ENCODE results near the gene ICE2. TPM values are rescaled to one million over a fixed set of nuclear protein-coding genes. Genes with fewer than 3 reads are reported as not detected.
A peak's percentile ranks its signal among the peaks of the same experiment; 100 is the strongest.

Gene ICE2
- polyA plus RNA-seq, 1 of the 3 experiments (the other 2 are of a cell fraction): 19.0 TPM

- CTCF ChIA-PET: no interaction called here
- 71% methylated on average over 8 of the region's 8 CpGs for WGBS (ENCODE audit: low lambda C conversion rate)
These were observed 89.5 kb downstream of the ICE2 start for GRCh38 chr15:60389261-60390077.

DNA sequence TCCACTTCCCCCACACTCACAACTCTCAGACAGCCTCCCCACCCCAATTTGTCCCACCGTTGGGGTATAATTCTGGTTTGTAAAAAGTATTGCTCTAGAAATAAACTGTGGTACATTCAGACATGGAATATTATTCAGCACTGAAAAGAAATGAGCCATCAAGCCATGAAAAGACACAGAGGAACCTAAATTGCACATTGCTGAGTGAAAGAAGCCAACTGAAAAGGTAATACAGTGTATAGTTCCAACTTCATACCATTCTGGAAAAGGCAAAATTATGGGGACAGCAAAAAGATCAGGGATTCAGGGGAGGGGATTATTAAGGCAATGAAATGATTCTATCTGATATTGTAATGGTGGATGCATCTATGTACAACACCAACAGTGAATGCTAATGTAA, 91.6 kb downstream of the ICE2 start:
- no peak for DNase-seq
- Histone ChIP-seq H3F3A (replicated peaks; ENCODE audit: insufficient read depth) (peaks cover 96% of the 10 kb centered on the region), H4K20me1 (ENCODE audit: insufficient read depth) (peaks cover 100% of the 10 kb centered on the region), H3K4me2 (peak overlapping the region; percentile 52), H3K27me3 (ENCODE audit: insufficient read depth) (no peaks in the 10 kb centered on the region), H3K4me1 (ENCODE audit: control insufficient read depth in 1 of 2, insufficient read depth in 2 of 2, low read depth in 1 of 2, low read length in 1 of 2) (peaks cover 3 to 64% of the 10 kb centered on the region in 2 experiments; a peak in 3 of 4 replicates), H2AFZ (ENCODE audit: low read depth) (no peak overlapping the region), H3K27ac (ENCODE audit: low read depth in 2 of 2, low read length in 1 of 2) (peak overlapping the region in 1 of 2 experiments; percentile 99; a peak in 3 of 4 replicates), H3K79me2 (ENCODE audit: insufficient read depth) (peaks cover 100% of the 10 kb centered on the region), H3K36me3 (replicated peaks in 1 of 2; ENCODE audit: control insufficient read depth in 1 of 2, insufficient read depth in 2 of 2, low read length in 1 of 2) (peaks cover 54 to 85% of the 10 kb centered on the region in 2 experiments), H3K9me3 (no peaks in the 10 kb centered on the region), H3K9me2 (no peaks in the 10 kb centered on the region), H3K9ac (no peak overlapping the region; the same call in 1 of the 2 replicates), H3K4me3 (ENCODE audit: low read depth in 2 of 2, low read length in 1 of 2) (no peak overlapping the region)
- peak; percentile 57 for TF ChIP-seq POLR2AphosphoS5 (IDR thresholded peaks at IDR 0.05; ENCODE audit: low read depth, low read length)
- TF ChIP-seq ELF1 (IDR thresholded peaks at IDR 0.05): no peak
- ChIA-PET POLR2A (no interaction called here), CTCF (interaction anchor here (1.5 kb wide), 2 partner anchors 27 to 133 kb away, joined by 4 to 5 read pairs; no protein-coding TSS in a partner anchor)
- 75% methylated on average over 1 of the region's 1 CpG for WGBS (ENCODE audit: low lambda C conversion rate)

More at GRCh38 chr15:60389261-60390077, 89.5 kb downstream of the ICE2 start:
- no peaks in the 10 kb centered on the region for H3K27me3 ChIP-seq (ENCODE audit: insufficient read depth)
- POLR2A ChIA-PET: no interaction called here
- TF ChIP-seq SMC3 (IDR thresholded peaks at IDR 0.05; ENCODE audit: low read depth, low read length): no peak
- TF ChIP-seq, protein P1, sequence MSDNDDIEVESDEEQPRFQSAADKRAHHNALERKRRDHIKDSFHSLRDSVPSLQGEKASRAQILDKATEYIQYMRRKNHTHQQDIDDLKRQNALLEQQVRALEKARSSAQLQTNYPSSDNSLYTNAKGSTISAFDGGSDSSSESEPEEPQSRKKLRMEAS (IDR thresholded peaks at IDR 0.05; ENCODE audit: low read depth): 0 out of 2 replicates have a peak, but pooled peaks have one; percentile 26
- H3K4me1 ChIP-seq (ENCODE audit: control insufficient read depth in 1 of 2, insufficient read depth in 2 of 2, low read depth in 1 of 2, low read length in 1 of 2): peaks cover 13 to 54% of the 10 kb centered on the region in 2 experiments
- H3F3A ChIP-seq (replicated peaks; ENCODE audit: insufficient read depth): peaks cover 94% of the 10 kb centered on the region
- H3K4me3 ChIP-seq (ENCODE audit: low read depth in 2 of 2, low read length in 1 of 2): peak overlapping the region in 1 of 2 experiments; percentile 95; a peak in 2 of 4 replicates
- peak overlapping the region; percentile 99; the same call in 1 of the 2 replicates for H3K9ac ChIP-seq
- peaks cover 100% of the 10 kb centered on the region for H4K20me1 ChIP-seq (ENCODE audit: insufficient read depth)
- H3K9me3 ChIP-seq: no peaks in the 10 kb centered on the region
- DNase-seq: no peak
- H3K27ac ChIP-seq (ENCODE audit: low read depth in 2 of 2, low read length in 1 of 2): peak overlapping the region; percentile 7 to 99; a peak in 3 of 4 replicates
- peaks cover 39 to 77% of the 10 kb centered on the region in 2 experiments for H3K36me3 ChIP-seq (replicated peaks in 1 of 2; ENCODE audit: control insufficient read depth in 1 of 2, insufficient read depth in 2 of 2, low read length in 1 of 2)
- H3K4me2 ChIP-seq: peak overlapping the region; percentile 95
- peaks cover 100% of the 10 kb centered on the region for H3K79me2 ChIP-seq (ENCODE audit: insufficient read depth)
- no peak overlapping the region for H2AFZ ChIP-seq (ENCODE audit: low read depth)
- no peaks in the 10 kb centered on the region for H3K9me2 ChIP-seq

DNA sequence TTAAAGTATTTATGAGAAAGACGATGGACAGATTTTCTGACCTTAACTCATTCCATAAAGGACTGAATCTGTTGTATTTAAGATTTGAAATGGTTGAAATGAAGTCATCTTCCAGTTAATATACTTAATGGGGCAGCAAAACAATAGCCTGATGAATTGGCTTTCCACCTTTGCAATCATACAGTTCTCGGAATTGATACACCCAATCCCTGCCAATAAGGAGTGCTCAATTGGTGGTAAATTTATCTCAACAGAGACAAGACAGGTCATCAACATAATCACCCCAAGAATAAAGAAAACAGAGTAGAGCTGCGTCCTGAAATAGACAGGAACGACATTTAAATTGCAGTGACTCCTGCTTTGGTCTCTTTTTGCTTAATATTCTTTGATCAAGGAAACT, 92.3 kb downstream of the ICE2 start:
- TF ChIP-seq SIN3A (IDR thresholded peaks at IDR 0.05; ENCODE audit: borderline replicate concordance, low read depth, low read length): no peak
- TF ChIP-seq, protein P2, sequence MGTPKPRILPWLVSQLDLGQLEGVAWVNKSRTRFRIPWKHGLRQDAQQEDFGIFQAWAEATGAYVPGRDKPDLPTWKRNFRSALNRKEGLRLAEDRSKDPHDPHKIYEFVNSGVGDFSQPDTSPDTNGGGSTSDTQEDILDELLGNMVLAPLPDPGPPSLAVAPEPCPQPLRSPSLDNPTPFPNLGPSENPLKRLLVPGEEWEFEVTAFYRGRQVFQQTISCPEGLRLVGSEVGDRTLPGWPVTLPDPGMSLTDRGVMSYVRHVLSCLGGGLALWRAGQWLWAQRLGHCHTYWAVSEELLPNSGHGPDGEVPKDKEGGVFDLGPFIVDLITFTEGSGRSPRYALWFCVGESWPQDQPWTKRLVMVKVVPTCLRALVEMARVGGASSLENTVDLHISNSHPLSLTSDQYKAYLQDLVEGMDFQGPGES (IDR thresholded peaks at IDR 0.05; ENCODE audit: low read depth, low read length): no peak
- Histone ChIP-seq H3K36me3 (replicated peaks in 1 of 2; ENCODE audit: control insufficient read depth in 1 of 2, insufficient read depth in 2 of 2, low read length in 1 of 2) (peaks cover 55 to 82% of the 10 kb centered on the region in 2 experiments), H3K4me1 (ENCODE audit: control insufficient read depth in 1 of 2, insufficient read depth in 2 of 2, low read depth in 1 of 2, low read length in 1 of 2) (peaks cover 2 to 65% of the 10 kb centered on the region in 2 experiments; a peak in 3 of 4 replicates), H4K20me1 (ENCODE audit: insufficient read depth) (peaks cover 99% of the 10 kb centered on the region), H2AFZ (ENCODE audit: low read depth) (no peak overlapping the region), H3K79me2 (ENCODE audit: insufficient read depth) (peaks cover 100% of the 10 kb centered on the region), H3K4me3 (ENCODE audit: low read depth in 2 of 2, low read length in 1 of 2) (no peak overlapping the region), H3F3A (replicated peaks; ENCODE audit: insufficient read depth) (peaks cover 95% of the 10 kb centered on the region), H3K27ac (ENCODE audit: low read depth in 2 of 2, low read length in 1 of 2) (peak overlapping the region in 1 of 2 experiments; percentile 99; a peak in 3 of 4 replicates), H3K9ac (peak overlapping the region; percentile 8; the same call in 1 of the 2 replicates), H3K9me3 (no peaks in the 10 kb centered on the region), H3K27me3 (ENCODE audit: insufficient read depth) (no peaks in the 10 kb centered on the region), H3K4me2 (peak overlapping the region; percentile 52), H3K9me2 (no peaks in the 10 kb centered on the region)
- CTCF ChIA-PET: interaction anchor here (1.5 kb wide), 2 partner anchors 26 to 134 kb away, joined by 4 to 5 read pairs; no protein-coding TSS in a partner anchor
- POLR2A ChIA-PET: no interaction called here
- WGBS (ENCODE audit: low lambda C conversion rate): 82% methylated on average over 4 of the region's 4 CpGs
- no peak for DNase-seq
